GM12874 (cell line): ENCODE measurements around the gene DUSP12.

Experiments
- TF ChIP-seq, protein P1 (sequence below): IDR thresholded peaks from 2 replicates; pipeline ENCODE4 v1.5.1; 2011; ENCODE audit warnings: low read depth, mild to moderate bottlenecking, control low read depth, low read length, moderate library complexity; ENCODE audit not compliant: insufficient read depth

The DUSP12 gene

DNA sequence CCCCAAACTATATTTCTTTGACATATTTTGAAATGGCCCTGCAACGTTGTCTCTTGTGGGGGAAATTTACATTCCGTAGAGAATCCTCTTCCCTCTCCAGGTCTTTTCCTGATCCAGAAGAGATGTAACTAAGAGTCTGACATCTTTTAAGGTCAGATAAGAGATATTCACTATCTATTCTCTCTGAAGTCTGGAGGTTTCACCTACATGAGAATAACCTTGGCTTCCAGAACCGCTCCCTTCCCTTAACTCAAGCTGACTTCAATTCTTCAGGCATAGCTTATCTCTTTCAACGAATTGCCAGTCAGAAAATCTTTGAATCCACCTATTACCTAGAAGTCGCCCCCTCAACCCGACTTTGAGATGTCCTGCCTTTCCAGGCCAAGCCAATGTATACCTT, 18.3 kb upstream of the DUSP12 start:
- TF ChIP-seq, protein P1, sequence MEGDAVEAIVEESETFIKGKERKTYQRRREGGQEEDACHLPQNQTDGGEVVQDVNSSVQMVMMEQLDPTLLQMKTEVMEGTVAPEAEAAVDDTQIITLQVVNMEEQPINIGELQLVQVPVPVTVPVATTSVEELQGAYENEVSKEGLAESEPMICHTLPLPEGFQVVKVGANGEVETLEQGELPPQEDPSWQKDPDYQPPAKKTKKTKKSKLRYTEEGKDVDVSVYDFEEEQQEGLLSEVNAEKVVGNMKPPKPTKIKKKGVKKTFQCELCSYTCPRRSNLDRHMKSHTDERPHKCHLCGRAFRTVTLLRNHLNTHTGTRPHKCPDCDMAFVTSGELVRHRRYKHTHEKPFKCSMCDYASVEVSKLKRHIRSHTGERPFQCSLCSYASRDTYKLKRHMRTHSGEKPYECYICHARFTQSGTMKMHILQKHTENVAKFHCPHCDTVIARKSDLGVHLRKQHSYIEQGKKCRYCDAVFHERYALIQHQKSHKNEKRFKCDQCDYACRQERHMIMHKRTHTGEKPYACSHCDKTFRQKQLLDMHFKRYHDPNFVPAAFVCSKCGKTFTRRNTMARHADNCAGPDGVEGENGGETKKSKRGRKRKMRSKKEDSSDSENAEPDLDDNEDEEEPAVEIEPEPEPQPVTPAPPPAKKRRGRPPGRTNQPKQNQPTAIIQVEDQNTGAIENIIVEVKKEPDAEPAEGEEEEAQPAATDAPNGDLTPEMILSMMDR: no peak

DNA sequence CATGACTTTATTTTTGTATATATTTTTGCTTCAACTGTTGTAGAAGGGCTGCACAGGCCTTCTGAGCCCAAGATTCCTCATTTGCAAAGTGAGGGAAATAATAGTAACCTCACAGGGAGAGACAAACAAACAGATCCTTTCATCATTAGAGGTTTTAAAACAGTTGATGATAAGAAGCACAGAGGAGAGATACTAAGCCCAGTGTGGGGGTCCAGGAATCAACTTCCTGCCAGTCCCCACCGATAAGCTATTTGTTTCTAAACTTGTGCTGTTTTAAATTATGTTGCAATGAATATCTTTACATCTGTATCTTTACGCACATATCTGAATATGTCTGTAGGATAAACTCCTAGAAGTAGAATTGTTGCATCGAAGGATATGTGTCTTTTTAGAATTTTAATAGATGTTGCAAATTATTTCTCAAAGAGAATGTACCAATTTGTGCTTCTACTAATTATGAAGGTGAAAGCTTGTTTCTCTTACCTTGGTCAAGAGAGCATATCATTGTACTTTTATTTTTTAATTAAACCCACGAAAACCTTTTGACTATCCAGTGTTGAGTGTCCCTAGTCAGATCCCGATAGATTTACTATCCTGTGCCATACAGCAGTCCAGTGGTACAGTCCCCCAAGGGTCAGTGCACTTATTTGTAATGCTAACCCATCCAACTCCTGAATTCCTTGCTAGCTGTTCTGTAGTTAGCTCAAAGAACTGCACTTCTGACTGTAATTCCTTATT, 17.4 kb upstream of the DUSP12 start:
- TF ChIP-seq, protein P1: no peak

DNA sequence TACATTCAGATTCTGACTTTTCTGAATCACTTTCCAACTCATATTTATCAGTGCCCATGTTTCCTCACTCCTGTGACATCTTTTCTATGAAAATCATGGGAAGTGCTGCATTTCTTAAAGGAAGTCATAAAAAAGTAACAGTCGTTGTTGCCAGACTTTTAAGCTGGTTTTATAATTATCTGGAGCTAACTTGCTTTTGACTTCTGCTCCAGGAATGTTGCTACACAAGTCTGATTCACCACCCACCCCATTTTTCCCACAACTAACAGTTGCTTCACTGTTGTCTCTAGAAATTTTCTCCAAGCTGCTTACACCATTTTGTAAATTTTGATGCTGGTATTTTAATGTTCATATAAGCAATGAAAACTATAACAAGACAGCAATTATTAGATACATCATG, 16.1 kb upstream of the DUSP12 start:
- TF ChIP-seq, protein P1: no peak

DNA sequence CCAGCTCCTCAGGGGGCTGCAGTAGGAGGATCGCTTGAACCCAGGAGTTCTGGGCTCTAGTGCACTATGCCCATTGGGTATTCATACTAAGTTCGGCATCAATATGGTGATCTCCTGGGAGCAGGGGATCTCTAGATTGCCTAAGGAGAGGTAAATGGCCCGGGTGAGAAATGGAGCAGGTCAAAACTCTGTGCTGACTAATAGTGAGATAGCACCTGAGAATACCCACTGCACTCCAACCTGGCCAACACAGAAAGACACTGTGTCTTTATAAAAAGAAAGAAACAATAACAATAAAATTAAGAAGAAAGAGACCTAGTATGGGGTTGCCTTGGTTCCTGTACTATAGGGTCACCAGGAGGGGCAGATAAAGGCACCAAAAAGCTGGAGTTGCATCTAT, 13.7 kb upstream of the DUSP12 start:
- TF ChIP-seq, protein P1: no peak

DNA sequence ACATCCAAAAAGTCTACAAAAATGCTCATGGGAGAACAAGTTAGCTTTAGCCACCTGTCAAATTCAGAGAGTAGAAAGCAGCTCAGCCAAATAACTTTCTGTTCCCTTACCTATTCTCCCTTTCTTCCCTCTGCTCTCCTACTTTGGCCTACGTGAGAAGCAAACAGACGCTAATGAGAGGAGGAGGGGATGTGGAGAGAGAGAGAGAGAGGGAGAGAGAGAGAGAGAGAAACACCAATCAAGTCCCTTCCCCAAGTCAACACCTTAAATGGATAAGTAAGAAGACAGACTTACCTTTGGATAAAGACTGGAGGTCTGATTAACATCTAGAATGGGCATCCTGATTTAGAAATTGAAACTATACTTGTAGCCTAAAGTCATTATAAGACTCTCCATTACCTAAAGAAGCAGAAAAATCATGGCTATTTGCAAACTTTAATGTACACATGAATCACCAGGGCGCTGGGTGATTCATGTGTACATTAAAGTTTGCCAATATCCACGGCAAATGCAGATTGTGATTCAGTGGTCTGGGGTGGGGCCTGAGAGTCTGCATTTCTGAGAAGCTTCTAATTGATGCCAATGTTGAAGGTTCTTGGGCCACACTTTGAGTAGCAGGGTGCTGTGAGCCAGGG, 13.1 kb upstream of the DUSP12 start:
- TF ChIP-seq, protein P1: no peak

DNA sequence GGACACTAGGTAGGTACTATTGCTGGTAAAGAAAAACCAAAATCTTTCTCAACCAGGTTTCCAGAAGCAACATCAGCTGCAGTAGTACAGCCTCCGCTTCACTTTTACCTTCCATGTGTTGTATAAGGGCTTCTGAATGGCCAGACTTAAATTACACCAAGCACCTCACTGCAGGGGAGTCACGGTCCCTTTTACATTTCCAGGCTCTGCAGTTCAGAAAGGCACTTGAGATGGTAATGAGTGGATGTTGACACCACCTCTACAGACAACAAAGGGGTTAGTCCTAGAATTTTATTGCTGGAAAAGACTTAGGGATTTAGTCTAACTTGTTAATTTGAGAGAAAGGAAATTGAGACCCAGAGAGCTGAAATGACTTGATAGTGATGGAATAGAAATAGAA, 12.0 kb upstream of the DUSP12 start:
- TF ChIP-seq, protein P1: no peak

DNA sequence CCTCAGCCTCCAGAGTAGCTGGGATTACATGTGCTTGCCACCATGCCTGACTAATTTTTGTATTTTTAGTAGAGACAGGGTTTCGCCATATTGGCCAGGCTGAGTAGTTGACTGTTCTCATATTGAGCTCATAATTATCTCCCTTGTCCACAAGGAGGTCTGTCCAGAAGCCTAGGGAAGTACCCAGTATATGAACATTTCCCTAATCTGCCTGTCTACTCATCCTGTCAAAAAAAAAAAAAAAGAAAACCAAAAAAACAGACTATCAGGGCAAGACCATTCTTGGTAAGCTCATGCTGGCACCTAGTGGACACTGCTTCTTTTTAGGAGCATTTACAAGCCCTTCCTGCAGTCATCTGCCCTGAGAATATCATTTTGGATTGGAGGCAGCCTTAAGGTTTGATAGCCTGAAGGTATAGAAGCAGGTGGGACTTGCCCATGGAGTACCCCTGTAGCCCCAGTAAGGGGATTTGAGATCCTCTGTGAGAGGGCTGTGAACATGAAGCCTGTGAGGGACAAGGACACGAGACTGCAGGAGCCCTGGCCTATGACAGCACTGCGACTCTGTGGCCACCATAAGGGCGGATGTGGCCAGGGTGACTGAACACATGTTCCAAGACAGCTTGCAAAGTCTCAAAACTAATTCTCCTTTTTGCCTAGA, 10.8 kb upstream of the DUSP12 start:
- TF ChIP-seq, protein P1: peak; percentile 48; the same call in 1 of the 2 replicates
